Measurements from ENCODE around the gene SNRNP200.

SNRNP200 gene

DNA sequence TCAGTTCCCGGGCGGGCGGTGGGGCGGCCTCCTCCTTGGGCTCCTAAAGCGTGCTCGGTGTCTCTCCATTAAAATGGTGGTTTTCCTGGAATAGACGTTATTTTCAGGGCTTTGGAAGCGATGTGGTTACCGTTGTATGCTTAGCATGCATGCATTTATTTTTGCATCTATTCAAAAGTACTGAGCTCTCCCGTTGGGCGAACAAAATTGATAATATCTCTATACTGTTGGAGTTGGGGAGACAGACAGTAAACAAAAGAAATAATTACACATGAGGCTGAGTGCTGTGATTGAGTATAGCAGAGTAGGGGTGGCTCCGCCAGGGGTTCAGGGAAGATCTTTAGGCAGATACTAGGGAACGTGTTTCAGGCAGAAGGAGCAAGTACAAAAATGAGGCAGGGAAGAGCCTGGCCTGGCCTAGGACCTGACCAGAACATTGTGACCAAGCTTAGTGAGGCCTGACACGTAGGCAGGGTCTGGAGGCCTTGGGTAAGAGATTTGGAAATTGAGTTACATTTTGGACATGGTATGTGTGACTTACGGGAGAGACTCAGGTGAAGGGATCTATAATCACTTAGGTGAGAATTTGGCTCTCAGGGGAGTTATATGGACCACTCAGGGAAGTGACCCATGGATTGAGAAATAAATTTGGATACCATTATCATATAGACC is 30.9 kb upstream of the SNRNP200 start:
- DNase-seq (ENCODE audit: low spot score) = no peak
- Histone ChIP-seq H3K4me1 (ENCODE audit: insufficient read depth, poor library complexity, severe bottlenecking) (peaks cover 7% of the 10 kb centered on the region), H3K9me3 (ENCODE audit: severe bottlenecking) (no peaks in the 10 kb centered on the region), H3K27ac (ENCODE audit: poor library complexity, severe bottlenecking) (peak overlapping the region; percentile 61), H3K36me3 (ENCODE audit: low read depth) (peaks cover 2% of the 10 kb centered on the region; the same call in 1 of the 2 replicates), H3K4me3 (ENCODE audit: severe bottlenecking) (peak overlapping the region; percentile 51), H3K27me3 (ENCODE audit: insufficient read depth, poor library complexity, severe bottlenecking) (no peaks in the 10 kb centered on the region)
- 0 out of 3 replicates have a peak, but pooled peaks have one; percentile 9 for ATAC-seq (ENCODE audit: low read depth)
- TF ChIP-seq, protein P1, sequence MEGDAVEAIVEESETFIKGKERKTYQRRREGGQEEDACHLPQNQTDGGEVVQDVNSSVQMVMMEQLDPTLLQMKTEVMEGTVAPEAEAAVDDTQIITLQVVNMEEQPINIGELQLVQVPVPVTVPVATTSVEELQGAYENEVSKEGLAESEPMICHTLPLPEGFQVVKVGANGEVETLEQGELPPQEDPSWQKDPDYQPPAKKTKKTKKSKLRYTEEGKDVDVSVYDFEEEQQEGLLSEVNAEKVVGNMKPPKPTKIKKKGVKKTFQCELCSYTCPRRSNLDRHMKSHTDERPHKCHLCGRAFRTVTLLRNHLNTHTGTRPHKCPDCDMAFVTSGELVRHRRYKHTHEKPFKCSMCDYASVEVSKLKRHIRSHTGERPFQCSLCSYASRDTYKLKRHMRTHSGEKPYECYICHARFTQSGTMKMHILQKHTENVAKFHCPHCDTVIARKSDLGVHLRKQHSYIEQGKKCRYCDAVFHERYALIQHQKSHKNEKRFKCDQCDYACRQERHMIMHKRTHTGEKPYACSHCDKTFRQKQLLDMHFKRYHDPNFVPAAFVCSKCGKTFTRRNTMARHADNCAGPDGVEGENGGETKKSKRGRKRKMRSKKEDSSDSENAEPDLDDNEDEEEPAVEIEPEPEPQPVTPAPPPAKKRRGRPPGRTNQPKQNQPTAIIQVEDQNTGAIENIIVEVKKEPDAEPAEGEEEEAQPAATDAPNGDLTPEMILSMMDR (IDR thresholded peaks at IDR 0.05; ENCODE audit: poor library complexity, severe bottlenecking) = no peak

DNA sequence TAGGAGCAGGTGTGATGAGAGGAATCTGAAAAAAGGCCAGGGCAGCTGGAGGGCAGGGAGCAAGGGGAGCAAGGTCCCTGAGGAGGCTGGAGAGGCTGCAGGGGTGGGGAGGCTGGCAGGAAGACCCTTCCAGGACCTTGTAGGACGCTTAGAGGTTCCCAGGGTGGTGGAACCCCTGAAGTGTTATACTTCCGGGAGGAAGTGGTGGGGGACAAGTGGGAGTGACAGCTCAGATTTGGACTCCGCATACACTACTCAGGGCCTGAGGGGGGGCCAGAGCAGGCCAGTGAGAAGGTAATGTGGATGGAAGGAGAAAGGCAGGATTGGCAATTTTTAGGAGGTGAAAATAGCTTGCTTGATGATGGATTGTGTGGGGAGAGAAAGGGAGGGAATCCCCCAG is 28.4 kb upstream of the SNRNP200 start:
- no peaks in the 10 kb centered on the region for H3K36me3 ChIP-seq (ENCODE audit: low read depth)
- no peaks in the 10 kb centered on the region for H3K27me3 ChIP-seq (ENCODE audit: insufficient read depth, poor library complexity, severe bottlenecking)
- H3K4me3 ChIP-seq (ENCODE audit: severe bottlenecking) = no peak overlapping the region
- ATAC-seq (ENCODE audit: low read depth) (no peak), DNase-seq (ENCODE audit: low spot score) (no peak)
- no peaks in the 10 kb centered on the region for H3K9me3 ChIP-seq (ENCODE audit: severe bottlenecking)
- no peak overlapping the region for H3K27ac ChIP-seq (ENCODE audit: poor library complexity, severe bottlenecking)
- peaks cover 20% of the 10 kb centered on the region for H3K4me1 ChIP-seq (ENCODE audit: insufficient read depth, poor library complexity, severe bottlenecking)
- TF ChIP-seq, protein P1 (IDR thresholded peaks at IDR 0.05; ENCODE audit: poor library complexity, severe bottlenecking) = no peak

DNA sequence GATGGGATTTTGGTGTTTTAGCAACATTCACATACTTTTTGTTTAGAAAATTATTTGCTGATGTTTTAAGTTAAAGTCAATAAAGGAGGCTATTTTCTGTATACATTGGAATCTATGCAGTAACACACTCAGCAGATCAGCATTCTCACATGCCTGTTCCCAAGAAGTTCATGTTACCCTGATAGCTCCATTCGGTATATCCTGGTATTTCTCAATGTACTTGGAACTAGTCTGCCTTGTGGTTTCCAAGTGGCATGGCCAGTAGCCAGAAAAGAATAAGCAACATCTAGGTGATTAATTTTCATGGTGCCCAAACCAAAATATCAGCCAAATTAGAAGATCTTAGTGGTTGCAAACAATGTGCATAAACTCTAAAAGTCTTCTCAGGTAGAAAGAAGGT is 25.1 kb upstream of the SNRNP200 start:
- TF ChIP-seq, protein P1 (IDR thresholded peaks at IDR 0.05; ENCODE audit: poor library complexity, severe bottlenecking) = no peak
- DNase-seq (ENCODE audit: low spot score) (no peak), ATAC-seq (ENCODE audit: low read depth) (peak; percentile 92)
- no peaks in the 10 kb centered on the region for H3K36me3 ChIP-seq (ENCODE audit: low read depth)
- H3K4me3 ChIP-seq (ENCODE audit: severe bottlenecking) = no peak overlapping the region
- peaks cover 16% of the 10 kb centered on the region for H3K4me1 ChIP-seq (ENCODE audit: insufficient read depth, poor library complexity, severe bottlenecking)
- no peaks in the 10 kb centered on the region for H3K9me3 ChIP-seq (ENCODE audit: severe bottlenecking)
- peak overlapping the region; percentile 46 for H3K27ac ChIP-seq (ENCODE audit: poor library complexity, severe bottlenecking)
- H3K27me3 ChIP-seq (ENCODE audit: insufficient read depth, poor library complexity, severe bottlenecking) = no peaks in the 10 kb centered on the region

DNA sequence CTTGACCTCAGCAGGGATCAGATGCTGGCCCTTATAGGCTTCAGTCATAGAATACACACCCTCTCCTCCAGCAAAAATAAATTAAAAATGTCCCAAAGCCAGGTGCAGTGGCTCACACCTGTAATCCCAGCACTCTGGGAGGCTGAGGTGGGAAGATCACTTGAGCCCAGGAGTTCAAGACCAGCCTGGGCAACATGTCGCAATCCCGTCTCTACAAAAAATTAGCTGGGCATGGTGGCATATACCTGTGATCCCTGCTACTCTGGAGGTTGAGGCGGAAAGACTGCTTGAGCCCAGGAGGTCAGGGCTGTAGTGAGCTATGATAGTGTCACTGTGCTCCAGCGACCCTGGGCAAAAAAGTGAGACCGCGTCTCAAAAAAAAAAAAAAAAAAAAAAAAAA is 24.5 kb upstream of the SNRNP200 start:
- Histone ChIP-seq H3K36me3 (ENCODE audit: low read depth) (no peaks in the 10 kb centered on the region), H3K27ac (ENCODE audit: poor library complexity, severe bottlenecking) (peak overlapping the region; percentile 46), H3K9me3 (ENCODE audit: severe bottlenecking) (no peaks in the 10 kb centered on the region), H3K4me3 (ENCODE audit: severe bottlenecking) (no peak overlapping the region), H3K27me3 (ENCODE audit: insufficient read depth, poor library complexity, severe bottlenecking) (peaks cover 4% of the 10 kb centered on the region), H3K4me1 (ENCODE audit: insufficient read depth, poor library complexity, severe bottlenecking) (peaks cover 16% of the 10 kb centered on the region)
- TF ChIP-seq, protein P1 (IDR thresholded peaks at IDR 0.05; ENCODE audit: poor library complexity, severe bottlenecking) = no peak
- DNase-seq (ENCODE audit: low spot score) (no peak), ATAC-seq (ENCODE audit: low read depth) (no peak; the same call in 2 of the 3 replicates)

DNA sequence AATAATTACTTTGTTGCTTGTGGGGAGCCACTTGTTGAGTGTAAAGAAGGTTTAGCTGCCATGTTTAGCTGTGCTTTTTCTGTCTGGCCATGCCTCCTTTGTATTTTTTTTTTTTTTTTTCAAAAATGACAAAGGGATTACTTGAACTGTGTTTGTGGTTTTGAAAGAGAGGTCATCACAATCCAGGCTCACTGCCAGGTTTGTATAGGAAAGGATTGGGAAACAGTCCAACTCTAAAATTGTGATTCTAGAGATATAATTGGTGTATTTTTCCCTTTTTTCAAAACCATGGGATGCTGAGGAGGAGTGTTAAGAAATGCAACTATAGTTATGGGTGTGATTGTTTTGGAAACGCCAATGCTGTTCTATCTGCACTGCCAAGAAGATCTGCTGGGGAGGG is 24.1 kb upstream of the SNRNP200 start:
- Histone ChIP-seq H3K27ac (ENCODE audit: poor library complexity, severe bottlenecking) (peak overlapping the region; percentile 46), H3K36me3 (ENCODE audit: low read depth) (no peaks in the 10 kb centered on the region), H3K4me1 (ENCODE audit: insufficient read depth, poor library complexity, severe bottlenecking) (peaks cover 16% of the 10 kb centered on the region), H3K27me3 (ENCODE audit: insufficient read depth, poor library complexity, severe bottlenecking) (peaks cover 7% of the 10 kb centered on the region), H3K4me3 (ENCODE audit: severe bottlenecking) (no peak overlapping the region), H3K9me3 (ENCODE audit: severe bottlenecking) (no peaks in the 10 kb centered on the region)
- 0 out of 3 replicates have a peak, but pooled peaks have one; percentile 8 for ATAC-seq (ENCODE audit: low read depth)
- DNase-seq (ENCODE audit: low spot score) = no peak
- TF ChIP-seq, protein P1 (IDR thresholded peaks at IDR 0.05; ENCODE audit: poor library complexity, severe bottlenecking) = no peak
